GM21381 (cell line): Measurements from ENCODE around the gene ABCG5.

Source experiments
- ATAC-seq: cut with Tn5 transposase; IDR thresholded peaks from one replicate; pipeline ENCODE4 v1.9.1; 2021; ENCODE audit warnings: mild to moderate bottlenecking, moderate library complexity; ENCODE audit not compliant: unreplicated experiment

The ABCG5 gene

GRCh38 chr2:43842866-43843226 is 4.2 kb upstream of the ABCG5 start:
- no peak for ATAC-seq

GRCh38 chr2:43841949-43842865 is 3.6 kb upstream of the ABCG5 start:
- ATAC-seq: no peak

- ATAC-seq: no peak
These were observed 2.3 kb upstream of the ABCG5 start for GRCh38 chr2:43840965-43841364.

- ATAC-seq: no peak
These were observed 1.3 kb upstream of the ABCG5 start for GRCh38 chr2:43839776-43840564.

GRCh38 chr2:43837831-43838559 is 644 bp downstream of the ABCG5 start:
- no peak for ATAC-seq

- no peak for ATAC-seq
These were observed 1.6 kb downstream of the ABCG5 start for GRCh38 chr2:43837033-43837432.

GRCh38 chr2:43832457-43832856 is 6.2 kb downstream of the ABCG5 start:
- no peak for ATAC-seq

- no peak for ATAC-seq
These were observed 6.9 kb downstream of the ABCG5 start for GRCh38 chr2:43831543-43832294.

GRCh38 chr2:43826305-43827250 is 12.1 kb downstream of the ABCG5 start:
- ATAC-seq: no peak

GRCh38 chr2:43825841-43826240 is 12.8 kb downstream of the ABCG5 start:
- ATAC-seq: no peak

GRCh38 chr2:43824951-43825493 is 13.6 kb downstream of the ABCG5 start:
- no peak for ATAC-seq

- no peak for ATAC-seq
These were observed 14.1 kb downstream of the ABCG5 start for GRCh38 chr2:43824512-43824911.

- ATAC-seq: no peak
These were observed 14.9 kb downstream of the ABCG5 start for GRCh38 chr2:43823751-43824150.

- no peak for ATAC-seq
These were observed 15.8 kb downstream of the ABCG5 start for GRCh38 chr2:43822839-43823238.

GRCh38 chr2:43819491-43820163 is 19.0 kb downstream of the ABCG5 start:
- no peak for ATAC-seq

- ATAC-seq: no peak
These were observed 19.9 kb downstream of the ABCG5 start for GRCh38 chr2:43818761-43819160.

- no peak for ATAC-seq
These were observed 23.9 kb downstream of the ABCG5 start for GRCh38 chr2:43814711-43815110.

GRCh38 chr2:43812947-43813346 is 25.7 kb downstream of the ABCG5 start:
- ATAC-seq: no peak

GRCh38 chr2:43812006-43812405 is 26.6 kb downstream of the ABCG5 start:
- ATAC-seq: no peak
